Gastroesophageal sphincter (tissue), 4 donors: ENCODE results near the gene SAMD9L. TPM values are rescaled to one million over a fixed set of nuclear protein-coding genes. Genes with fewer than 3 reads are reported as not detected.

Source experiments
- ATAC-seq: fragments of 150-250 bp; one replicate; pipeline ENCODE4 v1.9.1; 2016; ENCODE audit warnings: mild to moderate bottlenecking, moderate library complexity
- H3K27ac ChIP-seq, 4 donors: fragments of 200-600 bp; sonication (generic) in 3 of 4; 1 replicate in 3 of 4; 2 replicates in 1 of 4; pipeline ENCODE4 v1.5.1; 2016 to 2019
- H3K27me3 ChIP-seq: fragments of 200-600 bp; sonication (generic); one replicate; pipeline ENCODE4 v1.5.1; 2019
- H3K36me3 ChIP-seq, 2 donors: fragments of 200-600 bp; sonication (generic); one replicate each; pipeline ENCODE4 v1.5.1; 2019; ENCODE audit warnings: control low read depth in 1 of 2
- H3K4me1 ChIP-seq, 3 donors: fragments of 200-600 bp; sonication (generic); 1 replicate in 2 of 3; 2 replicates in 1 of 3; pipeline ENCODE4 v1.5.1; 2016 to 2019; ENCODE audit warnings: control low read depth in 2 of 3
- H3K4me3 ChIP-seq, 2 donors: fragments of 200-600 bp; sonication (generic); one replicate each; pipeline ENCODE4 v1.5.1; 2019; ENCODE audit warnings: mild to moderate bottlenecking in 1 of 2, moderate library complexity in 1 of 2
- H3K9me3 ChIP-seq, 3 donors: fragments of 200-600 bp; sonication (generic); one replicate each; pipeline ENCODE4 v1.5.1; 2017 to 2019; ENCODE audit warnings: control low read depth in 2 of 3
- CTCF ChIP-seq, 4 experiments: fragments of 200-600 bp in 2 of 4; fragments of 450-650 bp in 2 of 4; sonication (generic) in 1 of 4; IDR thresholded peaks; one replicate each; pipeline ENCODE4 v1.5.1; 2017 to 2019; ENCODE audit warnings: antibody characterized with exemption in 4 of 4, mild to moderate bottlenecking in 2 of 4, moderate library complexity in 2 of 4
- EP300 ChIP-seq: sonication (generic); formaldehyde crosslinking; IDR thresholded peaks from one replicate; pipeline ENCODE4 v1.6.1; 2017; ENCODE audit warnings: antibody characterized with exemption, mild to moderate bottlenecking
- POLR2A ChIP-seq, 2 donors: fragments of 450-650 bp; IDR thresholded peaks; one replicate each; pipeline ENCODE4 v1.6.1; 2017; ENCODE audit warnings: antibody characterized with exemption in 2 of 2, mild to moderate bottlenecking in 2 of 2, moderate library complexity in 1 of 2
- POLR2AphosphoS5 ChIP-seq: sonication (generic); formaldehyde crosslinking; IDR thresholded peaks from one replicate; pipeline ENCODE4 v1.6.1; 2017; ENCODE audit warnings: antibody characterized with exemption
- WGBS, 2 donors: methylation state at CpG; one replicate each; pipeline ENCODE4 v1.1.5; 2018; ENCODE audit warnings: low coverage in 1 of 2; 5-methylcytosine and 5-hydroxymethylcytosine counted together
- total RNA-seq, 4 donors: library from RNA; depleted of rRNA; stranded (reverse); fragments of >200 nt; gene quantifications; one replicate each; pipeline ENCODE4 v1.1.0, GENCODE V29; 2016

The SAMD9L gene
- total RNA-seq, 4 donors from 2014 or later: 4.4 to 6.7 (median 5.4) TPM

GRCh38 chr7:93171606-93172226 lies 23.5 kb upstream of the SAMD9L start:
- no peaks in the 10 kb centered on the region for H3K4me1 ChIP-seq
- no peak overlapping the region for H3K4me3 ChIP-seq
- WGBS, 2 donors: 50 to 60% methylated on average over 2 of the region's 2 CpGs
- peaks cover 12% of the 10 kb centered on the region for H3K27me3 ChIP-seq
- TF ChIP-seq POLR2AphosphoS5 (no peak), CTCF (IDR thresholded peaks at IDR 0.05) (no peak), POLR2A (IDR thresholded peaks at IDR 0.05) (no peak), EP300 (no peak)
- ATAC-seq: no peak
- H3K36me3 ChIP-seq: no peaks in the 10 kb centered on the region
- no peak overlapping the region for H3K27ac ChIP-seq
- peaks cover 0 to 35% (median 0%) of the 10 kb centered on the region in 3 donors for H3K9me3 ChIP-seq

GRCh38 chr7:93165447-93165846 lies 17.3 kb upstream of the SAMD9L start:
- peaks cover 0 to 14% (median 0%) of the 10 kb centered on the region in 3 donors for H3K9me3 ChIP-seq
- H3K27ac ChIP-seq: no peak overlapping the region
- 40 to 64% methylated on average over 1 of the region's 1 CpG for WGBS, 2 donors
- no peak for TF ChIP-seq POLR2AphosphoS5
- TF ChIP-seq EP300: no peak
- TF ChIP-seq POLR2A (IDR thresholded peaks at IDR 0.05): no peak
- TF ChIP-seq CTCF (IDR thresholded peaks at IDR 0.05): no peak
- H3K27me3 ChIP-seq: no peaks in the 10 kb centered on the region
- H3K4me1 ChIP-seq: no peaks in the 10 kb centered on the region
- ATAC-seq: no peak
- no peak overlapping the region for H3K4me3 ChIP-seq
- no peaks in the 10 kb centered on the region for H3K36me3 ChIP-seq

- Histone ChIP-seq H3K9me3 (peaks cover 0 to 7% (median 0%) of the 10 kb centered on the region in 3 donors), H3K27ac (no peak overlapping the region), H3K36me3 (no peaks in the 10 kb centered on the region), H3K4me1 (no peaks in the 10 kb centered on the region), H3K4me3 (no peak overlapping the region), H3K27me3 (no peaks in the 10 kb centered on the region)
- TF ChIP-seq POLR2AphosphoS5 (no peak), EP300 (no peak), CTCF (IDR thresholded peaks at IDR 0.05) (no peak), POLR2A (IDR thresholded peaks at IDR 0.05) (no peak)
- no peak for ATAC-seq
- WGBS, 2 donors: 77 to 82% methylated on average over 2 of the region's 2 CpGs
Observed at GRCh38 chr7:93164766-93165165, 16.6 kb upstream of the SAMD9L start.

GRCh38 chr7:93161181-93161762 lies 13.1 kb upstream of the SAMD9L start:
- Histone ChIP-seq H3K27ac (no peak overlapping the region), H3K27me3 (no peaks in the 10 kb centered on the region), H3K4me3 (no peak overlapping the region), H3K36me3 (no peaks in the 10 kb centered on the region), H3K9me3 (no peaks in the 10 kb centered on the region), H3K4me1 (no peaks in the 10 kb centered on the region)
- 82 to 83% methylated on average over 2 of the region's 3 CpGs for WGBS, 2 donors
- TF ChIP-seq POLR2A (IDR thresholded peaks at IDR 0.05) (no peak), EP300 (no peak), POLR2AphosphoS5 (no peak), CTCF (IDR thresholded peaks at IDR 0.05) (no peak)
- ATAC-seq: no peak

- no peak overlapping the region for H3K4me3 ChIP-seq
- WGBS, 2 donors: 67 to 88% methylated on average over 1 of the region's 1 CpG
- H3K4me1 ChIP-seq: no peaks in the 10 kb centered on the region
- TF ChIP-seq EP300 (no peak), POLR2A (IDR thresholded peaks at IDR 0.05) (no peak), POLR2AphosphoS5 (no peak), CTCF (IDR thresholded peaks at IDR 0.05) (no peak)
- no peaks in the 10 kb centered on the region for H3K36me3 ChIP-seq
- H3K27me3 ChIP-seq: no peaks in the 10 kb centered on the region
- ATAC-seq: no peak
- no peak overlapping the region for H3K27ac ChIP-seq
- no peaks in the 10 kb centered on the region for H3K9me3 ChIP-seq
Observed at GRCh38 chr7:93160410-93160809, 12.2 kb upstream of the SAMD9L start.
